PC-3 (cell line): ENCODE measurements around the gene MGAM2.

Source experiments
- EZH2 ChIP-seq: fragments of 300-600 bp; sonication (generic); IDR thresholded peaks from one replicate; pipeline ENCODE4 v1.6.1; 2017; ENCODE audit warnings: antibody characterized with exemption, mild to moderate bottlenecking, low read length; ENCODE audit not compliant: unreplicated experiment
- EZH2phosphoT487 ChIP-seq: fragments of 300-600 bp; sonication (generic); IDR thresholded peaks from 2 replicates; pipeline ENCODE4 v1.6.1; 2018; ENCODE audit warnings: mild to moderate bottlenecking, antibody characterized with exemption, low read length, borderline replicate concordance
- TF ChIP-seq, protein P1 (sequence below): fragments of 300-600 bp; sonication (generic); conservative IDR thresholded peaks from 2 replicates; pipeline ENCODE4 v1.5.1; 2017; ENCODE audit warnings: antibody characterized with exemption, low read depth, mild to moderate bottlenecking, low read length

DNA sequence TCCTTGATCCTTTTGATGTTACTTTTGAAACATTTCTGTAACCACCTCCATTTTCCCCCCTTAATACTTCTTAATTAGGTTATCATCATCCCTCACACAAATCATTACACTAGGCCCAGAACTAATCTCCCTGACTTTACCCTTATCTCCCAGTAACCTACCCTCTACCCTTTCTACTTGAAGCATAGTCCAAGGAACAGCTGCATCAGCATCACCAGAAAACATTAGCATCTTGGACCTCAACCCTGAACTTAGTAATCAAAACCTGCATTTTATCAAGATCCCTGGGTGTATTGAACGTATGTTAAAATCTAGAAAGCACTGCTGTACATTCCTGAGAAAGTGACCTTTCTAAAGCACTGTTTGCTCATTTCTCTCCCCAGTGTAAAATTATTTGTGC lies 38.8 kb downstream of the MGAM2 start:
- TF ChIP-seq, protein P1, sequence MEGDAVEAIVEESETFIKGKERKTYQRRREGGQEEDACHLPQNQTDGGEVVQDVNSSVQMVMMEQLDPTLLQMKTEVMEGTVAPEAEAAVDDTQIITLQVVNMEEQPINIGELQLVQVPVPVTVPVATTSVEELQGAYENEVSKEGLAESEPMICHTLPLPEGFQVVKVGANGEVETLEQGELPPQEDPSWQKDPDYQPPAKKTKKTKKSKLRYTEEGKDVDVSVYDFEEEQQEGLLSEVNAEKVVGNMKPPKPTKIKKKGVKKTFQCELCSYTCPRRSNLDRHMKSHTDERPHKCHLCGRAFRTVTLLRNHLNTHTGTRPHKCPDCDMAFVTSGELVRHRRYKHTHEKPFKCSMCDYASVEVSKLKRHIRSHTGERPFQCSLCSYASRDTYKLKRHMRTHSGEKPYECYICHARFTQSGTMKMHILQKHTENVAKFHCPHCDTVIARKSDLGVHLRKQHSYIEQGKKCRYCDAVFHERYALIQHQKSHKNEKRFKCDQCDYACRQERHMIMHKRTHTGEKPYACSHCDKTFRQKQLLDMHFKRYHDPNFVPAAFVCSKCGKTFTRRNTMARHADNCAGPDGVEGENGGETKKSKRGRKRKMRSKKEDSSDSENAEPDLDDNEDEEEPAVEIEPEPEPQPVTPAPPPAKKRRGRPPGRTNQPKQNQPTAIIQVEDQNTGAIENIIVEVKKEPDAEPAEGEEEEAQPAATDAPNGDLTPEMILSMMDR = no peak
- TF ChIP-seq EZH2 (no peak), EZH2phosphoT487 (no peak)
